NCI-H128 (cell line): ENCODE data around the gene MTHFD1L.

Experiments
- DNase-seq: peaks from one replicate; lab custom pipeline; 2025; ENCODE audit not compliant: unreplicated experiment; lab: John Stamatoyannopoulos, UW

Gene MTHFD1L

DNA sequence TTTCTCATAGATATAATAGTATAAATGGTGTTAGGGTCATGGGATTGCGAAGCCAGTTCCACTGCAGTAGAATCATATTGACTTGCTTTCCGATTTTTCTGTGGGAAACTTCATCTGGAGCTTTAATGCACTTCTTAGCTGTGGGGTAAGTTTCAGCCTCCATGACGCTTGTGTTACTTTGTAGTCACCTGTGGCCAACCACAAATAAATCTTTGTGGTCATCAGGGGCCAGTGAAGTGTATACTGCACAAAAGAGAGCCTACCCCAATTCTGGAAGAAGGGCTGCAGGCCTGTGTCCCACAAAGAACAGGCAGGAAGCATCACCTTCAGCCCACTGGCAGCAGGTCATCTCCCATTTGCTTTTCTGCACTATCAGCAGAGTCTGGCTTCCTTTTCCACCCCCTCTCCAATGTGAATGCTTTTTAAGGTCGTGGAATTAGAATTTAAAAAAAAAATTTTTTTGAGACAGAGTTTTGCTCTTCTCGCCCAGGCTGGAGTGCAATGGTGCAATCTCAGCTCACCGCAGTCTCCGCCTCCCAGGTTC is 32.0 kb downstream of the MTHFD1L start:
- no peak for DNase-seq

DNA sequence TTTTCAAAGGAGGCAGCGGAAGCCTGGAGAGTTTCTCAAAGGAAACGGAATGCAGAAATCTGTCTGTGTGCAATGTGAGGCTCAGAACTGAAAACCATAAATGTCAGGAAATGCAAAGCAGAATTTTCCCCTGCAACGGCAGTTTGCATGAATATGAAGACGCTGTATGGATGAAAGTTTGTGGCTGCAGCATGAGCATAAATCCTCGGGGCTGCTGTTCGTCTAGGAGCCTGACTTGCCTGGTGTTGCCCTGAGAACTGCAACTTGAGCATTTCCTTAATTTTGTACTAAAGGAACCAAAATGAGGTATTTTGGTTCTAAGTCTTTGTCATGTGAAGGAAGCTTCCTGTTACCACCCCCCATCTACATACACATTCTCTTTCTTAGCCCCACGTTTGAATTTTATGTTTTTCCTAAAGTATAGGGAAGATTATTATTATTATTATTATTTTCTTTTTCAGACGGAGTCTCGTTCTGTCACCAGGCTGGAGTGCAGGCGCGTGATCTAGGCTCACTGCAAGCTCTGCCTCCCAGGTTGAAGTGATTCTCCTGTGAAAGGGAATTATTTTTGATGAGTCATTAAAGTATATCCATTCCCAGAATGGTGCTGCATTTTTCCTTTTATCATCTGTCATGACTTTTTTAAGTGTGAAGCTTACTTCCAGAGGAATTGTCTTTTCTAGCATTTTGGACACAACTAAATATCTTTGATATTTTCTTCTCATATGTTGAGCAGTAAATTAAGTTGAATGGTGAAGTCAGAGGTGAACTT is 33.1 kb downstream of the MTHFD1L start:
- DNase-seq = no peak

DNA sequence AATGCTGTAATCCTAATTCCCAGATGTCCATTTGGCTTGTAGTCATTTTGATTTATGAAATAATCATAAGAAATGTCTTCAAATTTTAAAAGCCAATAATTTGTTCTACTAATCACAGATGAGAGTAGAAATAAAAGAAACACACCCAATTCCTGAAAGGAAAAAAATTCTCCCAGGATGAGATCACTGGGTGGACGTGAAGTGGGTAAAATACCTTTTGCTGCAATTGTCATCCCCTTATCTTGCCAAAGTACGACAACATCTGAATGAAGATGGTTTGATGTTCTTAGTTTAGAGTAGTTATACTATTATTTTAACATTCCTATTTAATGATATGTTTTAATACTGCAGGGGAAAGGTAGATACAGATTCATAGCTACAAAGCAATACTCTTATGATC is 33.7 kb downstream of the MTHFD1L start:
- DNase-seq = no peak

DNA sequence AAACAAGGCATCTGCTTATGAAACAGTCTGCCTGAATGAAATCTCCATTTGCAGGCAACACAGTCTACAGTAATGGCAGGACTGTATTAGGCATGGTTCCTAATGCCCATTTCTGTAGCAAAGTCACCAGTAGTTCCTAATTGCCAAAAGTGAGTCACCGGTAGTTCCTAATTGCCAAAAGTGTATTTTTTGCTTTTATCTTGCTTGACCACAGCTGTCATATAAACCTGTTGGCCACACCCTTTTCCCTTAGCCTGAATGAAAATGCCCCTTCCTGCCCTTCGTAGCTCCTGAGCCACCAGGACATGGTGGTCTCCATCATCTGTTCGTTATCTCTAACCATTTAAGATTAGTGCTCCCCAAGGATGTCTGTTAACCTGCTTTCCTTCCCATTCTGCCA is 34.5 kb downstream of the MTHFD1L start:
- DNase-seq = no peak

DNA sequence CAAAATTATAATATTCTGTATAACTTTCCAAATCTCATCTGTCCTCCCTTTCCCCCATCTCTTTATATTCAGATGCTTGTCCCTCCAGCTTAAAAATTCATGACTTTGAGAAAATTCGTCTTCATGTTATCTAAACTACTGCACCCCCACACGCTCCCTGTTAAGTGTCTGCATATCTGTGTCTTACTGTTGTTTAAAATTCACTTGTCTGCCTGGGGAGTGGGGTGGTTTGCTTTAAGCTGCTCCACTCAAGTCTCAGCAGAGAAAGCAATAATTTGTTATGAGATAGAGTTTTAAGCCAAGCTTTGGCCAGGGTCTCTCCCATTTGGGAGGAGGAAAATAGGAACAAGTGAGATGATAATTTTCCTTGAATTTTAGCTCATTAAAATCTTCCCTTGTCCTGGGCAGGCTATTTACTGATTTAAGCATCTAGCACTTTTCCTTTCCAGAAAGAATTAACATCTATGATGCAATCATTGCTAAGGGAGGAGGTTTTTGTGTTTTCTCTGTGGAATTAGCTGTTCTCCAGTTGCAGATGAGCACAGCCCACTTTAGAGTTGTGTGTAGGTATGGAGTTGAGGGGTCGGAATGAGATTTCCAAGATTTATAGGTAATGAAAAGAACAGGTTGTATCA is 36.8 kb downstream of the MTHFD1L start:
- no peak for DNase-seq

DNA sequence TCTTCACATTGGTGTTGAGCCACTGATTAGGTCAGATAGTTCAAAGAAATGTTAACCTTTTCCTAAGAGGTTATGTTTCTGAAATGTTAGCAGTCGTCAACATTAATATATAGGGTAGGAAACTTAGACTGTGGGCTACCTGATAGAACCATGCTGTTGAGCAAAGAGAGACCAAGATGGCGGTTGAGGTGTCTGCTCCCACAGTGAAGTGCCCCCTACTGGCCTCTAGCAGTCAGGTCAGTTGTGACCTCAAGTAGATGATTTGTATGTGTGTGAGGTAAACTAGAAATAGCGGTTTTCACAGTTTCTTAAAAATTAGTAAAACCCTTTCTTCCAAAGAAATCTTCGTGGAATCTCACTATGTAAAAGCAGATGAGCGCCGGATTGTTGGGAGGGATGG is 40.3 kb downstream of the MTHFD1L start:
- DNase-seq = no peak

DNA sequence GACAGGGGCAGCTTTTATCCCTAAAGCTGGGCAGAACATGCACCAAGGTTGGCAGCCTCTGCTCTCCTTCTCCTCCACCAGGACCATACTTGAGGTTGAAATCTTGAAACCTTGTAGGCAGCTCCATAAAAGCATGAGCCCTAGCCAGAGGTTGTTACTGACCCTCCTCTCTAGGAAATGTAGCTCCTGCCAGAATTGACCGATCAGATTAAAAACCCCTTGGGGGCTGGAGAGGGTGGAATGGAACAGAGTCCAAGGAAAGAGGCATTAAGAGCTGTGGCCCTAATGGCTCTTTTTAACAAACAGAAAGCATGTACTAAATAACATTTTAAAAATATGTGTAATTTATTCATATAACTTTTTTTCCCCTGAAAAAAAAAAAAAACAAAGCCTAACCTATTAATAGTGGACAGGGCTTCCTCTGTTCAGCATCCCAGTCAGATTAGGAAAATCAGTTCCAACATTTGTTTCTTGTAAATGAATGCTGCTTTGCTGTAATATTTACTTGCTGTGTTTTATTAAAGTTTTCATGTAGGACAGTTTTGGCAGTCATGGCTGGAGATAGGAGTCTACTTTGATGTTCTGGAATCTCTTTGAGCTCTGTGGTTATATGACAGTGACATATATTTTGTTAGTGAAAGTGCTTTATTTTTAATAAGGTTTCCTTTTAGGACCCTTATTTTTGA is 41.3 kb downstream of the MTHFD1L start:
- DNase-seq = no peak

DNA sequence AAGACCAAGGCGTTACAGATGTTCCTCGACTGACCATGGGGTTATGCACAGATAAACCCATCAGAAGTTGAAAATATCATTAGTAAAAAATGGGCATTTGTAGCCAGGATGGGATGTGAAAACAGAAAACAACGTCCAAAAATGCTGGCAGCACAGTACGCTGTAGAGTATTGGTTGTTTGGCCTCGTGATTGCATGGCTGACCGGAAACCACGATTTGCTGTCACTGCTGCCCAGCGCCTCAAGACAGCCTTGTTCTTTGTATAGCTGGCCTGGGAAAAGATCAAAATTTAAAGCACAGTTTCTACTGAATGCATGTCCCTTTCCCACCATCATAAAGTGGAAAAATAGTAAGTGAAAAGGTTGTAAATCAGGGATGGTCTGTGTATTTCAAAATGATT is 41.9 kb downstream of the MTHFD1L start:
- DNase-seq = no peak

DNA sequence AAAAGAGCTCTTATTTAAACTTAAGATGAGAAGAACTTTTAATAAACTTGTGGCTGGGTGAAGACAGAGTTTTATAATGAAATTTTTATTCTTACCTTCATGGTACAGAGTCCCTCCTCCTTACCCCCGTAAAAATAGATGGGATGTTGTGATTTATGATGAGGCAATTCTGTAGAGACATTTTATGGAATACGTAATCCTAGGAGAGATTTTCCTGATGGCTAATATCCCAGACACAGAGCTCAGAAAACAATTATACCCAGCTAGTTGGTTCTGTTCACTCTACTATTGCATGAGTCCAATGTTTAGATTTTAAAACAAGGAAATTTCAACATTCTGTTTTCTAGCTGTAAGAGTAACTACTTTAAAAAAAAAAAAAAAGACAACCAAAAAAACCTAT is 43.4 kb downstream of the MTHFD1L start:
- no peak for DNase-seq

DNA sequence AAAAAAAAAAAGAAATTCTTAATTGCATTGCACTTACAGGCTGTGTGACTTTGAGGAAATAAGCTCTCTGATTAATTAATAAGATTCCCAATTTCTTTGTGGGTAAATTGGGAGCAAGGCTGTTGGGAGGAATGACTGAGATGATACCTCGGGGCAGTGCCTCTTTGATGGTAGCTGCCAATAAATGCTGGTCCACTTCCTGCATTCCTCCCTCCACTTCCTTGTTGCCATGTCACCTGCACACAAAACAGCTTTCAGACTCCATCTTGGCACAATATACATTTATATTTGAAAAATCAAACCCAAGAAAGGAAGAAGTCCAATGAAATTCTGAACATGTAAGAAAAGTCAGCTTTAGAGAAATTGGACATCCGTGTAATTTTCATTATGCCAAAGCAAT is 45.1 kb downstream of the MTHFD1L start:
- DNase-seq = no peak

DNA sequence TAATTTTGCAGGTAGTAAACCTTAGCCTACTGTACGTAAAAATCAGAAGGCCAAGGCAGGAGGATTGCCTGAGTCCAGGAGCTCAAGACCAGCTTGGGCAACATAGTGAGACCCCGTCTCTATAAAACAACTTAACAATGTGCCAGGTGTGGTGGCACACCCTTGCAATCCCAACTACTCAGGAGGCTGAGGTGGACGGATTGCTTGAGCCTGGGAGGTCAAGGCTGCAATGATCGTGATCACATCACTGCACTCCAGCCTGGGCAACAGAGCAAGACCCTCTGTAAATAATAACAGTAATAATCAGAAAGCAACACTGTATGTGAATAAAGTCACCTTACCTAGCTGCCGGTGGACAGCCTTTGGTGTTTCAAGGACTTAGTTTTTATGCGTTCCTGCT is 48.9 kb downstream of the MTHFD1L start:
- no peak for DNase-seq

DNA sequence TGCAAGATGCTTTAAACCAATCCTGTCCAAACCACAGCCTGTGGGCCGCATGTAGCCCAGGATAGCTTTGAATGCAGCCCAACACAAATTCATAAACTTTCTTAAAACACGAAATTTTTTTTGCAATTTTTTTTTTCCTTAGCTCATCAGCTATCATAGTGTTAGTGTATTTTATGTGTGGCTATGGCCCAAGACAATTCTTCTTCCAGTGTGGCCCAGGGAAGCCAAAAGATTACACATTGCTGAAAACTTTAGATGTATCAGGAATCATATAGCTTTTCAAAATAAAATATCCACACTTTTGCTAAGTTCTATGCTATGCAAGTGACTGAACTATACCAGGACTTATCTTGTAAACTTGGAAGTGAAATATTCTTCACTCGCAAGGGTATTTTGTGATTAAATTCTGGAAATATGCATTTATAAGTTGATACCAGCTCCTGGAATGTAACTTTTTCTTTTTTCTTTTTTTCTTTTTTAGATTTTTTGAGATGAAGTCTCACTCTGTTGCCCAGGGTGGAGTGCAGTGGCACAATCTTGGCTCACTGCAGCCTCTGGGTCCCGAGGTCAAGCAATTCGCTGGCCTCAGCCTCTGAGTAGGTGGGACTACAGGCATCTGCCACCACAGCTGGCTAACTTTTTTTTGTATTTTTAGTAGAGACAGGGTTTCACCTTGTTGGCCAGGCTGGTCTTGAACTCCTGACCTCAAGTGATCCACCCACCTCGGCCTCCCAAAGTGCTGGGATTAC is 49.8 kb downstream of the MTHFD1L start:
- DNase-seq = no peak

DNA sequence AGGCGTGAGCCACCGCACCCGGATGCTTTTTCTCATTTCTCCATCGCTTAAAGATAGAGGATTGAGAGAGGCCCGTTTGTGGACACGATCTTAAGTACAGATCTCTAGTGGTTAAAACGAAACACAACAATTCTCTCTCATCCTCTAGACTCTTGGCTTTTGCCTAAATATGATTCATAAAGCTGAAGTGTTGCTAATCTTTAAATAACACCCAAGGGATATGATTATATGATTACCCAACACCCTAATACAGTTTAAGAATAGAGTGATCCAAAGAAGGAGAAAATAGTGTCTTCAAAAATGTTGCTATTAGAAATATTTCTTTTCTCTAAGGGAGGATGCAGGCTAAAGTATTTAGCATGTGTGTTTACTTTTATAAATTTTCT is 50.4 kb downstream of the MTHFD1L start:
- DNase-seq = no peak

DNA sequence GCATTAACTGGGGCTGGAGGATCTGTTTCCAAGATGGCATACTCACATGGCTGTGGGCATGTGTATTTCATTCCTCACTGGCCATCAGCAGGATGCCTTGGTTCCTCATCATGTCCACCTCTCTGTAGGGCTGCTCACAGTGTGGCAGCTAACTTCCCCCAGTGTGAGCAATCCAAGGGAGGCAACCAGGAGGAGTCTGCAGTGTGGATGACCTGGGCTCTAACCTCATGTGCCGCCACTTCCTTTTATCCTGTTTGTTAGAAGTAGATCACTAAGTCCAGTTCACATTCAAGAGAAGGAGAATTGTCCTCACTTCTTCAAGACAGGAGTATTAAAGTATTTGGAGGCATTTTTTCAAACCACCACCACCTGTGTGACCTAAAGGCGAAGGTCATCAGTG is 54.4 kb downstream of the MTHFD1L start:
- no peak for DNase-seq

DNA sequence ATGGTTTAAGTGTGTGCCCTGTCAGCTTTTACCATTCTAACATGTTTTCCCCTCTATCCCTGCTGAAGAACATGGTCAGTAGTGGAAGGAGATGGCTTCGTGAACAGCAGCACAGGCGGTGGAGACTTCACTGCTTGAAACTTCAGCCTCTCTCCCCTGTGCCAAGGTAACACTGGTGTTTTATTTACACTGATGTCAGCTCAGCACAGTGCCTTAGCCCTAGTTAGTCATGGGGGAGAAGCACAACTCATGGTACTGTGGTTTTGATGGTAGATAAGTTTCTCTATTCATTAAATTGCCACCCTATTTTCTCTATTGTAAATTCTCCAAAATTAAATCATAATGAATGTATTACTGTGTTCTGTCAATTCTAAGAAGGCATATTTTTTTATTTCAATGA is 56.6 kb downstream of the MTHFD1L start:
- no peak for DNase-seq

DNA sequence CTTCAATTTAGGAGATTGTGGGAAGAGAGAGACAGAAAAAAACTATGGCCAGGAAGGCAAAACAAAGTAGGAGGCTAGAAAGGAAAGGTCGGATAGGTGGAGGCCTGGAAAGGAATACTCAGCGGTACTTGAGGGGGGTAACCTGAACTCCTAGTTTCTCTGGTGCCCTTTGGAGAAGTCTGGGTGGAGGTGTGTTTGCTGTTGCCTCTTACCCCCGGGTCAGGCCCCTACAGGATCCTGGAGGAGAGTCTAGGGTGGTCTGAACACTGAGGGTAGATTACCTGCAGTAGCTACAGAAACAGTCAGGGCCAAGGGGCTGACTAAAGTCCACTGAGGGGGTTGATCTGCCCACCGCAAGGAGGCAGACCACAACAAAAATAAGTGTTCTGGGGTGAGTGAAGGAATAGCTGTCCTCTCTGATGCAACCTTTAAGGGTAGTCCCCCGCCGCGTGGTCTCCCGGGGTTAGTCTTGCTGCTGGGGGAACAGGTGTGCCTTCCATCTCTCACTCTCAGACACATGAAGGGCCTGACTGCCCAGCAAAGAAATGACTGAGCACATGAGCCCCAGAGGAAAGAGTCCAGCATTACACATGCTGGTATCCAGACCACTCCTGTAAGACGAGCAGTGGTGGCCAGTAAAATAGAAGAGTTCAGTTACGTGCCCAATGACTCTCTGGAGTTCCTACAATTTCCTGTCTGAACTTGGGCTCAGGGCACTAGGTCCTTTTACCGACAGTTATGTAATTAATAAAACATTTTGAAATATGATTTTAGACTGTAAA is 59.5 kb downstream of the MTHFD1L start:
- no peak for DNase-seq

DNA sequence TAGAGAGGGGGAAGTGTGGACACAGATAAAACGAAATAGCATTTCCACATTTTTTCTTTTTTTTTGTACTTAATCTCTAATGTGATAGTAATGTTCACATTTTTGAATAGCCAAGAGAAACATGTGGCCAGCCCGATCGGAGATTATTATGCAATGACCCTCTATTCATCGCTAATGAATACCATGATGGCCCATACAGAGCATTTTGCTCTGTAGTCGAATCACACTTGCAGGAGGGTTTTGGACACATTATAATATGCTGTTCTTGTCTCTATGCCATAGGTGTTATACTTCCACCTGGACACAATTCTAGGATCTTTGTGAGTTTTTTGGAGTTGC is 60.1 kb downstream of the MTHFD1L start:
- no peak for DNase-seq

DNA sequence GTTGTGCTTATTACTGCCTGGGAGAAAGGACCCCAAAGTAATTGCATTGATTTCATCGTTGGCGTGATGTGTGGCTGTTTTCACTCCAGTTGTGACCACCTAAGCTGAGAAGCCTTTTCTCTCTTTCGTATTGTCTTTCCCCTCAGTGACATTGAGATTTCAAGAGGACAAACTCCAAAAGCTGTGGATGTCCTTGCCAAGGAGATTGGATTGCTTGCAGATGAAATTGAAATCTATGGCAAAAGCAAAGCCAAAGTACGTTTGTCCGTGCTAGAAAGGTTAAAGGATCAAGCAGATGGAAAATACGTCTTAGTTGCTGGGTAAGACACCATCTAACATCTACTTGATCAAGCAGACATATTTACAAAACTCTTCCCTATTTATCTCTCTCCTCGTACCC is 60.5 kb downstream of the MTHFD1L start:
- no peak for DNase-seq

DNA sequence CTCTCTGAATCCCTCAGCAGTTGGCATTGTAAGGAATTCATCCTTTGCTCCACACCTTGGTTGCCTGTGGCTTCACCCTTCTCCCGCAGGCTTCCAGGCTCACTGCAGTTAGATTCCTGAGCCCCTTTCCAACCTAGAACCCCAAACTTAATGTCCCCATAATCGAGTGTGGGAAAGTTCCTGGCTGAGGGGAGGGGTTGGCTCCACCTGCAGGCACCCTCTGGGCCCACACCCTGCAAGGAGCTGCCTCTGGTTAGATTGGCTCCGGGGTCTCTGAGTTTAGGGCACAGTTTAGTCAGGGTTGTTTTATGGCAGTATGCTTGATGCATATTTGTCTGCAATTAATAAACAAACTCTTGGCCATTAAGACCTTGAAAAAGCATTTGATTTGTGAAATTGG is 63.4 kb downstream of the MTHFD1L start:
- no peak for DNase-seq

DNA sequence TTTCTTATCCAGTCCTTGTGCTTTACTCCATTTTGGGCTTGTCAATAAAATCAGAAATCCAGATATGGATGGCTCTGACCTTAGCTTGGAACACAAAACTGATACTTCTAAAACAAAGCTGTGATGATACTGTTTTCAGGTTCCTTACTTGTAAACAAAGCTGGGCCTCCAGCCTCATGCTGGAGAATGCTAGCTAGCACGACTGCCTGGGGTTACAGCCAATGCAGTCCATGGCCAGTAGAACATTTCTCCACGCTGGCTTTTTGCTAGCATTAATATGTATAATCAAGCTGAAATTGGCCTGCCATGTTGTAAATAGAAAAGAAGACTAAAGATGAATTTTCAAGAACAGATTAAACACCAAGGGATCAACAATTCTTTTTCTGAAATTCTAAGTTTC is 63.9 kb downstream of the MTHFD1L start:
- DNase-seq = no peak

DNA sequence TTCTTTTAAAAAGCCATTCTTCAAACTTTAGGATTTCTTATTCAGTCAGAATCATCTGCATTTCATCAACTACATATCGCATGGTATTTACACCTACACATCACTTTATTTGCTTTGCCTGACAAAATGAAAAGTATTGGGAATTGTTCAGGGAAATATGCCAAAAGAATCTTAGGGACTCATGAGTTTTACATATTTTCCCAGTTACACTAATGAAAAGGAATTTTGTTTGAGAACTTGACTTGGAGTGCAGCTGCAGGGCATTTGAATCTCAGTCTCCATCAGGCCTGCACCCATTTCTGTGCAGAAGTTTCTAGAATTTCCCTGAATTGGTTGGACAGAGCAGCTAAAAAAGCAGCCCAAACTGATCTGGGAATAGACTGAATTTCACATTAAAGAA is 65.3 kb downstream of the MTHFD1L start:
- no peak for DNase-seq
